ENCODE measurements around the gene UBXN1.

DNA sequence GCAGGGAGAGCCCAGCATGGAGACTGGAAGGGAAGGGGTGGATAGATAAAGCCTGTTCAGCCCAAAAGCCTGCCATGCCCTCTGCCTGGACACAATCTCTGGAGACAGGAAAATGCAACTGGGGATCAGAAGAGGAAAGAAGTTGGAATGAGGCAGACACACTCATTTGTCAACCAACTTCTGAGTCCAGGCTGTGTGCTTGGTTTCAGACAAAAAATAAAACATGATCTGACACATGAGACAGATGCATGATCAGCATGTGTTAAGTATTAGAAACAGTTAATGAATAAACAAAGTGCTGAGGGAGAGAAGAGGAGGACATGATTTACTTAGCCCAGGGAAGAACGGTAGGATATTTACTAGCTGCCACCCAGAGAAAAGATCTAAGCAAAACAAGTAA is 9.6 kb upstream of the UBXN1 start:
- TF ChIP-seq POLR2A (IDR thresholded peaks at IDR 0.05): no peak
- TF ChIP-seq, protein P1, sequence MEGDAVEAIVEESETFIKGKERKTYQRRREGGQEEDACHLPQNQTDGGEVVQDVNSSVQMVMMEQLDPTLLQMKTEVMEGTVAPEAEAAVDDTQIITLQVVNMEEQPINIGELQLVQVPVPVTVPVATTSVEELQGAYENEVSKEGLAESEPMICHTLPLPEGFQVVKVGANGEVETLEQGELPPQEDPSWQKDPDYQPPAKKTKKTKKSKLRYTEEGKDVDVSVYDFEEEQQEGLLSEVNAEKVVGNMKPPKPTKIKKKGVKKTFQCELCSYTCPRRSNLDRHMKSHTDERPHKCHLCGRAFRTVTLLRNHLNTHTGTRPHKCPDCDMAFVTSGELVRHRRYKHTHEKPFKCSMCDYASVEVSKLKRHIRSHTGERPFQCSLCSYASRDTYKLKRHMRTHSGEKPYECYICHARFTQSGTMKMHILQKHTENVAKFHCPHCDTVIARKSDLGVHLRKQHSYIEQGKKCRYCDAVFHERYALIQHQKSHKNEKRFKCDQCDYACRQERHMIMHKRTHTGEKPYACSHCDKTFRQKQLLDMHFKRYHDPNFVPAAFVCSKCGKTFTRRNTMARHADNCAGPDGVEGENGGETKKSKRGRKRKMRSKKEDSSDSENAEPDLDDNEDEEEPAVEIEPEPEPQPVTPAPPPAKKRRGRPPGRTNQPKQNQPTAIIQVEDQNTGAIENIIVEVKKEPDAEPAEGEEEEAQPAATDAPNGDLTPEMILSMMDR (IDR thresholded peaks at IDR 0.05): no peak
